Measurements from ENCODE around the gene SLC5A10.

DNA sequence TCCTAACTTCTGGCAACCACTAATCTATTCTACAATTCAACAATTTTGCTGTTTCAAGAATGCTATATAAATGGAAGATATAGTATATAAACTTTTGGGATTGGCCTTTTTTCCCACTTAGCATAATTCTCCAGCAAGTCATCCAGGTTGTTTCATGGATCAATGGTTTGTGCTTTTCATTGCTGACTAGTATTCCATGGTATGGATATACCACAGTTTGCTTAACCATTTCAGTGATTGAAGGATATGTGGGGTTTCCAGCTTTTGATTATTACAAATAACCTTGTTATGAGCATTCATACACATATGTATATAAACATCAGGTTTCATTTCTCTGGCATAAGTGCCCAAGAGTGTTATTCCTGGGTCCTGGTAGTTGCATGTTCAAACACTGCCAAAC lies 54.7 kb downstream of the SLC5A10 start:
- TF ChIP-seq CTCF (IDR thresholded peaks at IDR 0.05; ENCODE audit: insufficient read depth, low read length): no peak
- no peak for TF ChIP-seq REST (IDR thresholded peaks at IDR 0.05; ENCODE audit: insufficient replicate concordance, low read depth)
- no peak for TF ChIP-seq POLR2AphosphoS5 (IDR thresholded peaks at IDR 0.05; ENCODE audit: low read depth)
- TF ChIP-seq GABPA (IDR thresholded peaks at IDR 0.05; ENCODE audit: low read depth): no peak
